HEK293 (cell line): Measurements from ENCODE around the gene KICS2.
"Not testable (repeated sequence)": the region's sequence is repeated elsewhere in the genome, so short reads cannot be mapped to it uniquely, and the experiment has no call there.

Experiments used
- CTCF ChIA-PET: fragments of 350-600 bp; formaldehyde crosslinking; extraction: SDS; loops from one replicate; lab custom pipeline; 2021; ENCODE audit warnings: antibody characterized with exemption; lab: Yijun Ruan, JAX
- POLR2A ChIA-PET: fragments of 300-600 bp; formaldehyde crosslinking; extraction: SDS; loops from one replicate; lab custom pipeline; 2020; ENCODE audit warnings: antibody characterized with exemption, inconsistent platforms; lab: Yijun Ruan, JAX
- H3K27ac ChIP-seq: fragments of 200-500 bp; sonication (Bioruptor generic); 2 replicates; pipeline ENCODE4 v1.5.1; 2014; ENCODE audit warnings: low read depth, low read length, control low read depth, inconsistent platforms; ENCODE audit errors: extremely low read depth
- H3K36me3 ChIP-seq, 2 experiments: fragments of 200-500 bp in 1 of 2; sonication (Bioruptor generic) in 1 of 2; 1 replicate in 1 of 2; 2 replicates in 1 of 2; pipeline ENCODE4 v1.5.1; 2014 to 2017; ENCODE audit warnings: inconsistent platforms in 2 of 2, low read length in 2 of 2; ENCODE audit not compliant: control insufficient read depth in 2 of 2, insufficient read depth in 1 of 2
- H3K4me1 ChIP-seq: fragments of 200-500 bp; sonication (Bioruptor generic); 2 replicates; pipeline ENCODE4 v1.5.1; 2014; ENCODE audit warnings: mild to moderate bottlenecking, low read length, inconsistent platforms; ENCODE audit not compliant: control insufficient read depth, insufficient read depth
- H3K4me3 ChIP-seq: 2 replicates; pipeline ENCODE4 v1.5.1; 2011; ENCODE audit warnings: low read depth, mild to moderate bottlenecking, control low read depth, low read length, moderate library complexity
- H3K9me3 ChIP-seq: fragments of 200-500 bp; sonication (Bioruptor generic); 2 replicates; pipeline ENCODE4 v1.5.1; 2014; ENCODE audit warnings: low read depth, low read length, inconsistent platforms; ENCODE audit not compliant: control insufficient read depth, insufficient read depth
- CTCF ChIP-seq: fragments of 450-650 bp; formaldehyde crosslinking; IDR thresholded peaks from 2 replicates; pipeline ENCODE4 v1.5.1; 2016; ENCODE audit warnings: missing biosample characterization, missing genetic modification characterization
- REST ChIP-seq: fragments of 450-650 bp; formaldehyde crosslinking; IDR thresholded peaks from 2 replicates; pipeline ENCODE4 v1.5.1; 2016; ENCODE audit warnings: missing biosample characterization, missing genetic modification characterization
- ZBTB48 ChIP-seq: fragments of 450-650 bp; formaldehyde crosslinking; IDR thresholded peaks from 2 replicates; pipeline ENCODE4 v1.5.1; 2016; ENCODE audit warnings: missing biosample characterization, missing genetic modification characterization
- ZBTB8A ChIP-seq: fragments of 450-650 bp; formaldehyde crosslinking; IDR thresholded peaks from 2 replicates; pipeline ENCODE4 v1.5.1; 2016; ENCODE audit warnings: missing biosample characterization, missing genetic modification characterization
- ZNF146 ChIP-seq: fragments of 450-650 bp; formaldehyde crosslinking; IDR thresholded peaks from 2 replicates; pipeline ENCODE4 v1.5.1; 2016; ENCODE audit warnings: missing biosample characterization, missing genetic modification characterization
- ZNF211 ChIP-seq: fragments of 450-650 bp; formaldehyde crosslinking; IDR thresholded peaks from 2 replicates; pipeline ENCODE4 v1.5.1; 2016; ENCODE audit warnings: low read depth, missing biosample characterization, missing genetic modification characterization
- ZNF280C ChIP-seq: fragments of 450-650 bp; formaldehyde crosslinking; IDR thresholded peaks from 2 replicates; pipeline ENCODE4 v1.5.1; 2016; ENCODE audit warnings: missing biosample characterization, missing genetic modification characterization
- ZNF423 ChIP-seq: fragments of 450-650 bp; formaldehyde crosslinking; IDR thresholded peaks from 2 replicates; pipeline ENCODE4 v1.5.1; 2016; ENCODE audit warnings: missing biosample characterization, missing genetic modification characterization
- ZNF544 ChIP-seq: fragments of 450-650 bp; formaldehyde crosslinking; IDR thresholded peaks from 2 replicates; pipeline ENCODE4 v1.5.0; 2017; ENCODE audit warnings: missing biosample characterization, missing genetic modification characterization

KICS2 gene

GRCh38 chr12:64203775-64204174, 18.3 kb downstream of the KICS2 start:
- Histone ChIP-seq H3K27ac (no peak overlapping the region), H3K4me1 (no peaks in the 10 kb centered on the region), H3K9me3 (no peaks in the 10 kb centered on the region), H3K36me3 (peaks cover 0 to 4% of the 10 kb centered on the region in 2 experiments; a peak in 2 of 3 replicates), H3K4me3 (no peak overlapping the region)
- CTCF ChIA-PET = no interaction called here
- POLR2A ChIA-PET = no interaction called here
- TF ChIP-seq ZNF146 (tag by site-specific recombination) (peak; percentile 93), ZNF280C (tag by site-specific recombination) (no peak)
- TF ChIP-seq, all 188 proteins: peak for 1

GRCh38 chr12:64203036-64203435, 19.1 kb downstream of the KICS2 start:
- CTCF ChIA-PET = interaction anchor here (0.6 kb wide), 1 partner anchor 270 kb away, joined by 3 read pairs; no protein-coding TSS in a partner anchor
- TF ChIP-seq ZNF211 (tag by site-specific recombination) (no peak), ZBTB8A (tag by site-specific recombination) (no peak), CTCF (no peak), ZNF544 (no peak), REST (tag by site-specific recombination) (no peak), ZBTB48 (tag by site-specific recombination) (no peak), ZNF423 (tag by site-specific recombination) (no peak)
- TF ChIP-seq, all 188 proteins: peak for 0
- Histone ChIP-seq H3K4me3 (no peak overlapping the region), H3K27ac (no peak overlapping the region), H3K36me3 (peaks cover 0 to 4% of the 10 kb centered on the region in 2 experiments; a peak in 2 of 3 replicates), H3K4me1 (no peaks in the 10 kb centered on the region), H3K9me3 (no peaks in the 10 kb centered on the region)
- POLR2A ChIA-PET = no interaction called here

GRCh38 chr12:64195841-64196240, 26.3 kb downstream of the KICS2 start:
- H3K27ac ChIP-seq, H3K4me3 ChIP-seq, POLR2A ChIA-PET, CTCF ChIA-PET, H3K9me3 ChIP-seq, H3K4me1 ChIP-seq: not testable (repeated sequence)
- H3K36me3 ChIP-seq = peaks cover 6 to 11% of the 10 kb centered on the region in 2 experiments
